BLaER1 (cell line): ENCODE results near the gene TSPAN2.

Experiments used
- H3K27ac ChIP-seq: shearing (Covaris generic); formaldehyde crosslinking; 2 replicates; pipeline ENCODE4 v1.8.1; 2022
- H3K27me3 ChIP-seq: shearing (Covaris generic); formaldehyde crosslinking; 2 replicates; pipeline ENCODE4 v1.8.1; 2022
- H3K36me3 ChIP-seq: shearing (Covaris generic); formaldehyde crosslinking; 2 replicates; pipeline ENCODE4 v1.8.1; 2022
- H3K4me1 ChIP-seq: shearing (Covaris generic); formaldehyde crosslinking; 2 replicates; pipeline ENCODE4 v1.8.1; 2022
- H3K4me2 ChIP-seq: shearing (Covaris generic); formaldehyde crosslinking; 2 replicates; pipeline ENCODE4 v1.8.1; 2022
- H3K4me3 ChIP-seq: shearing (Covaris generic); formaldehyde crosslinking; 2 replicates; pipeline ENCODE4 v1.8.1; 2022
- H3K9ac ChIP-seq: shearing (Covaris generic); formaldehyde crosslinking; 2 replicates; pipeline ENCODE4 v1.8.1; 2022
- H3K9me3 ChIP-seq: shearing (Covaris generic); formaldehyde crosslinking; 2 replicates; pipeline ENCODE4 v1.8.1; 2022
- H4K20me1 ChIP-seq: shearing (Covaris generic); formaldehyde crosslinking; 2 replicates; pipeline ENCODE4 v1.8.1; 2022
- Cebpa-rat ChIP-seq: shearing (Covaris generic); IDR thresholded peaks from 2 replicates; pipeline ENCODE4 v1.8.1; 2022

Gene TSPAN2

GRCh38 chr1:115091572-115091971, 2.3 kb upstream of the TSPAN2 start:
- Histone ChIP-seq H3K4me1 (peaks cover 24% of the 10 kb centered on the region), H3K4me3 (no peak overlapping the region), H3K4me2 (no peak overlapping the region), H4K20me1 (no peaks in the 10 kb centered on the region), H3K9ac (no peak overlapping the region), H3K27ac (no peak overlapping the region), H3K36me3 (no peaks in the 10 kb centered on the region), H3K9me3 (no peaks in the 10 kb centered on the region), H3K27me3 (no peaks in the 10 kb centered on the region)
- peak; percentile 24; the same call in 1 of the 2 replicates for TF ChIP-seq Cebpa-rat

GRCh38 chr1:115090956-115091355, 1.7 kb upstream of the TSPAN2 start:
- Histone ChIP-seq H3K4me2 (no peak overlapping the region), H3K27ac (no peak overlapping the region), H3K9me3 (no peaks in the 10 kb centered on the region), H3K9ac (no peak overlapping the region), H3K36me3 (no peaks in the 10 kb centered on the region), H3K4me3 (no peak overlapping the region), H3K4me1 (peaks cover 19% of the 10 kb centered on the region), H4K20me1 (no peaks in the 10 kb centered on the region), H3K27me3 (no peaks in the 10 kb centered on the region)
- TF ChIP-seq Cebpa-rat: no peak

DNA sequence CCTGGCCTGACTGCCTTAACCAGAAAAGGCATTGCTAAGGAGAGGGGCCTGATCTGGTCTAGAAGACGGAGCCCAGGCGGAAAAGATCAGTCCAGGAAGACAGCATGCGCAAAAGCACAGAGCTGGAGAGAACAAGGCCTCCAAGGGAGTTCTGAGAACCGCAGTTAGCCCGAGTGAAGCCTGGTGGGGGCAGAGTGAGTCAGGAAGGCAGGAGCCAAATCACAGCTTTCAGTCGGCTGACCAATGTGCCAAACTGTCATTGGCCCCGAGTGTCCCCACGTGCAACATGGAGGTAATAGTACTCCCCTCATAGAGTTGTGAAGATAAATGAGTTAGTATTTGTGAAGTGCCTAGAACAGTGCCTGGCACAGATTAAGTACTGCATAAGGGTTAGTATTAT, 1.2 kb upstream of the TSPAN2 start:
- H3K36me3 ChIP-seq: no peaks in the 10 kb centered on the region
- H3K4me3 ChIP-seq: no peak overlapping the region
- no peak overlapping the region for H3K27ac ChIP-seq
- peak overlapping the region; percentile 97; the same call in 1 of the 2 replicates for H3K4me2 ChIP-seq
- no peaks in the 10 kb centered on the region for H3K27me3 ChIP-seq
- peaks cover 18% of the 10 kb centered on the region for H3K4me1 ChIP-seq
- TF ChIP-seq Cebpa-rat: no peak
- no peaks in the 10 kb centered on the region for H3K9me3 ChIP-seq
- no peak overlapping the region for H3K9ac ChIP-seq
- no peaks in the 10 kb centered on the region for H4K20me1 ChIP-seq

DNA sequence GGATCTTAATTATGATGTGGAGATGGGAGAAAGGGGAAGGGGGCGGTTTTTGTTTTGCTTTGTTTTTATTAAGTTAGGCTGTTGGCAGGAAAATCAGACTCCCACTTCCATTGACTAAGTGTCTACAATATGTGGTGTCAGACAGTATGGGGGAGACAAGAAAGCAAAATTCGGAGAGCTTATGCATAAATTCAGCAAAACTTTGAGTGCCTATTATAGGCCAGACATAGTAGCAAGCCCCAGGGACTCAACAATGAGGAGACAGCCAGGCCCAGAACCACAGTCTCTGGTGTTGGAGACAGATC, 835 bp upstream of the TSPAN2 start:
- no peaks in the 10 kb centered on the region for H4K20me1 ChIP-seq
- H3K4me2 ChIP-seq: peak overlapping the region; percentile 97
- no peaks in the 10 kb centered on the region for H3K36me3 ChIP-seq
- H3K4me1 ChIP-seq: peaks cover 18% of the 10 kb centered on the region
- no peak overlapping the region for H3K27ac ChIP-seq
- no peaks in the 10 kb centered on the region for H3K9me3 ChIP-seq
- H3K9ac ChIP-seq: peak overlapping the region; percentile 69; the same call in 1 of the 2 replicates
- no peaks in the 10 kb centered on the region for H3K27me3 ChIP-seq
- no peak for TF ChIP-seq Cebpa-rat
- peak overlapping the region; percentile 74 for H3K4me3 ChIP-seq

GRCh38 chr1:115088871-115089419, 358 bp downstream of the TSPAN2 start:
- Histone ChIP-seq H3K27me3 (no peaks in the 10 kb centered on the region), H3K27ac (peak overlapping the region; percentile 18; the same call in 1 of the 2 replicates), H4K20me1 (no peaks in the 10 kb centered on the region), H3K4me3 (peak overlapping the region; percentile 74), H3K4me2 (peak overlapping the region; percentile 94), H3K9me3 (no peaks in the 10 kb centered on the region), H3K36me3 (no peaks in the 10 kb centered on the region), H3K4me1 (peaks cover 18% of the 10 kb centered on the region), H3K9ac (peak overlapping the region; percentile 73)
- TF ChIP-seq Cebpa-rat: no peak

DNA sequence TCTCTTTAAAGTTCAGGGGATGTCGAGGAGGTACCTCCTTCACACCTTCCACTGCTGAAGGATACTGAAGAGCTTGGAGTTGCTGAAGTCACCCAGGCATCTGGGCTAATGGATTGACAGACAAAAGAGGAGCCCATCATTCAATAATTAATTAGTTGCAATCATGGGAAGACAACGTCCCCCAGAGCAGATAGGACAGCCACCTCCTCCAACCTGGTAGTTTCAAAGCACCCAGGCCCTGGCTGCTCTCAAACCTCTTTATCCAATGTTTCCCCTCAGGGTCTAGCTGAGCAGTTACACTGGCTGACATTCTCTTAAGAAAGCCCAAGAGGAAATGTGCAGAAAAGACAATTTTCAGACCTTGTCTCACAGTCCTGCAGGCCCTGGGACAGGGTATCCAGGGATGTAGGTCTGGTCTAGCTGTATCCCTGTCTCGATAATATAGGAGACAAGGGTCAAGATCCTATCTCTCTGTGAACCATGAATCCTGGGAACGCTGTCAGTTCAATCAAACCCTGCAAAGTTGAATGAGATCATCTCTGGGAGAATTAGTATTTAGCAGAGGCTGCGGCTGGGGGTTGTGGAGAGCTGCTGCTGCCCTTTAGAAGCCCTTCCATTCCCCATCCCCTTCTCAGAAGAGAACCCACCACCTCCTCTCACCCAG, 1.1 kb downstream of the TSPAN2 start:
- TF ChIP-seq Cebpa-rat: no peak
- peak overlapping the region; percentile 74 for H3K4me3 ChIP-seq
- no peak overlapping the region for H3K27ac ChIP-seq
- no peaks in the 10 kb centered on the region for H4K20me1 ChIP-seq
- H3K27me3 ChIP-seq: no peaks in the 10 kb centered on the region
- no peaks in the 10 kb centered on the region for H3K9me3 ChIP-seq
- H3K4me2 ChIP-seq: peak overlapping the region; percentile 94
- H3K9ac ChIP-seq: no peak overlapping the region
- H3K4me1 ChIP-seq: peaks cover 18% of the 10 kb centered on the region
- H3K36me3 ChIP-seq: no peaks in the 10 kb centered on the region

DNA sequence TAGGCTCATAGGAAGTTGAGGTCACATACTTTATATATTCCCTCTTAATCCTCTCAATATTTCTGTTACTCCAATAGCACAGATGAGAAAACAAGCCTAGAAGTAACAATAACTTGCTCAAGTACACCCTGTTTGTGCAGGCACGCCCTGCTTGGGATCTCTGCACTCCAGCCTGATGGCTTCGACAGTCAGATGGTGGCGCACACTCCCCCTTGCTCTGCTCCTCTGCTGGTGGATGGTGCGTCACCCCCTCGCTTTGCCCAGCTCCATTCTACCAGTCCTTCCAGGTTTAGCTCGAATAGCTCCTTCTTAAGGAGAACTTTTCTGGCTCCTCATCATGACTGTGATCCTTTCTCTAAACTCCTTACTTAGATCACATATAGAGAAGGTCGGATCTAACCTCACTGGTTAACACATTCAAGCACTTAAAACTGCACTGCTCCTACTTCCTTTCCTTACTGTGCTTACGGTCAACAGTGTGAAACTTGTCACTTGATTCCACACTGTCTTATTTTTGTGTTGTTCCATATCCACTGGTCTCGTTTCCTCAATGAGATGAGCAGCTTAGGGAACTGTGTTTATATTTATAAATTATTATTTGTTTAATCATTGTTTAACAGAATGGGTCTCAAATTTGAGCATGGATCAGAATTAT, 3.0 kb downstream of the TSPAN2 start:
- H3K27me3 ChIP-seq: no peaks in the 10 kb centered on the region
- no peaks in the 10 kb centered on the region for H3K9me3 ChIP-seq
- H3K36me3 ChIP-seq: no peaks in the 10 kb centered on the region
- peaks cover 18% of the 10 kb centered on the region for H3K4me1 ChIP-seq
- no peaks in the 10 kb centered on the region for H4K20me1 ChIP-seq
- TF ChIP-seq Cebpa-rat: no peak
- no peak overlapping the region for H3K4me2 ChIP-seq
- H3K4me3 ChIP-seq: no peak overlapping the region
- H3K9ac ChIP-seq: no peak overlapping the region
- no peak overlapping the region for H3K27ac ChIP-seq

DNA sequence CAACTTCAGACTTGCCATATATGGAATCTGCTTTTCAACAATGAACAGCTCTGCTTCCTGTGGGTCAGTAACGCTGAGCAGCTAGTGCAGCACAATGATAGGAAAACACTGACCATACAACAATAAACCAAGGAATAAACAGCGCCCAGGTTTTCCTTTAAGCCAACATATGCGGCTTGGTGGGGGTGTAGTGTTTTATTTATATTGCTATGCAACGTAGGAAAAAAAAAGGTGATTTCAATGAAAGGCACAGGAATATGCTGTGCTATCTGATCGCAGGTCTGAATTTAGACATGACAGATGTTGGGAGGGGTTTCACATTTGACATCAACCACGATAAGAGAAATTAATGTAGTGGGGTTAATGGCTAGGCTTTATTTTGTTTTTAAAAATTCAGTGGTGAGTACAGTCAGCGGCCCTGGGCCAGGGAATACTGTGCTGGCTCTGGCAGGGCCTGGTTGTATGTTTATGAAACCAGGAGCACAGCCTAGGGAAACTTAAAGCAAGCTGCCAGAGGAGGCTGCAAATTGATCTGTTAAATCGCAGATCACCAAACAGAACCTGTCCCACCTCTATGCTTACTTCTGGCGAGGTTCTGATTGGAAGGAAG, 4.3 kb downstream of the TSPAN2 start:
- Histone ChIP-seq H3K4me1 (peaks cover 14% of the 10 kb centered on the region), H3K9me3 (no peaks in the 10 kb centered on the region), H3K27me3 (no peaks in the 10 kb centered on the region), H3K36me3 (no peaks in the 10 kb centered on the region), H4K20me1 (no peaks in the 10 kb centered on the region), H3K9ac (no peak overlapping the region), H3K4me3 (no peak overlapping the region), H3K27ac (no peak overlapping the region), H3K4me2 (no peak overlapping the region)
- no peak for TF ChIP-seq Cebpa-rat

DNA sequence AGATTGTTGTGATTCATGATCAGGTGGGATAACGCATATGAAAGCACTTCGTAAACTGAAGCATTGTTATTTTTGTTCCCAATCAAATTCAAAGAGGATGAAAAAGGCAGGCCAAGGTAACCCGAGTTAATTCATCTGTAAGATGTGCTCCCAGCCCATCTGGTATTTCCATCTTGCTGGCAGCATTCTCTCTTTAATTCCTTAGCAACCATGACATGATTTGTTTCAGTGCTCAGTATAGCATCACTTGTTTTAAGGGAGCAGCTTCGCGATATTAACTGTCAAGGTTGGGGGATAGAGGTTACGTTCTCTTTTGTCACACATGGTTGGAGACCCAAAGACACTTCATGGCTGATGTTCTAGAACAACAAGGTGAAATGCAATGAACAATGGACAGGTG, 6.4 kb downstream of the TSPAN2 start:
- Histone ChIP-seq H3K9ac (no peak overlapping the region), H3K4me1 (no peaks in the 10 kb centered on the region; the same call in 1 of the 2 replicates), H3K4me2 (no peak overlapping the region), H3K27ac (no peak overlapping the region), H4K20me1 (no peaks in the 10 kb centered on the region), H3K27me3 (no peaks in the 10 kb centered on the region), H3K36me3 (no peaks in the 10 kb centered on the region), H3K9me3 (no peaks in the 10 kb centered on the region), H3K4me3 (no peak overlapping the region)
- TF ChIP-seq Cebpa-rat: no peak

- H3K9ac ChIP-seq: no peak overlapping the region
- H3K27ac ChIP-seq: no peak overlapping the region
- no peaks in the 10 kb centered on the region for H3K36me3 ChIP-seq
- no peak overlapping the region for H3K4me2 ChIP-seq
- H4K20me1 ChIP-seq: no peaks in the 10 kb centered on the region
- no peak overlapping the region for H3K4me3 ChIP-seq
- TF ChIP-seq Cebpa-rat: no peak
- peaks cover 13% of the 10 kb centered on the region for H3K4me1 ChIP-seq
- no peaks in the 10 kb centered on the region for H3K27me3 ChIP-seq
- no peaks in the 10 kb centered on the region for H3K9me3 ChIP-seq
Observed at GRCh38 chr1:115078708-115079107, 10.6 kb downstream of the TSPAN2 start.
